GM12878 (cell line): ENCODE data around the gene NPR2. TPM values are rescaled to one million over a fixed set of nuclear protein-coding genes. Genes with fewer than 3 reads are reported as not detected.
A peak's percentile ranks its signal among the peaks of the same experiment; 100 is the strongest.

Experiments
- ATAC-seq: fragments of 200-7000 bp; cut with Tn5 transposase; 3 replicates; pipeline ENCODE4 v1.9.1; 2020; ENCODE audit warnings: mild to moderate bottlenecking, moderate library complexity
- BruUV-seq: library from RNA; stranded (reverse); fragments of 400-500 nt; replicated peaks from 2 replicates; lab custom pipeline; 2021; lab: Mats Ljungman, UMichigan
- CTCF ChIA-PET: fragments of 300-600 bp; sonication (Branson Sonifier 250); formaldehyde crosslinking; extraction: SDS; loops from one replicate; lab custom pipeline; 2021; ENCODE audit warnings: inconsistent platforms; lab: Yijun Ruan, JAX
- POLR2A ChIA-PET: fragments of 350-600 bp; formaldehyde crosslinking; extraction: SDS; loops from one replicate; lab custom pipeline; 2021; ENCODE audit warnings: inconsistent platforms; lab: Charles Lee
- RAD21 ChIA-PET: fragments of 300-600 bp; sonication (Branson Sonifier 250); formaldehyde crosslinking; loops from one replicate; lab custom pipeline; 2023; ENCODE audit warnings: antibody characterized with exemption; ENCODE audit not compliant: unreplicated experiment; lab: Charles Lee
- SMC1A ChIA-PET: fragments of 300-600 bp; sonication (Branson Sonifier 250); formaldehyde crosslinking; loops from one replicate; lab custom pipeline; 2023; ENCODE audit not compliant: unreplicated experiment, uncharacterized antibody; lab: Charles Lee
- DNase-seq: peaks from one replicate; pipeline ENCODE4 v3.0.0-alpha.2; 2011; ENCODE audit warnings: low read depth, low spot score
- FAIRE-seq: peaks from 3 replicates; lab custom pipeline; 2011; peaks lifted over from hg19 to GRCh38; lab: Jason Lieb, UNC
- H2AFZ ChIP-seq: 2 replicates; pipeline ENCODE4 v1.6.0; 2011; ENCODE audit warnings: low read depth, low read length, control low read depth; ENCODE audit not compliant: control insufficient read depth
- H3K27ac ChIP-seq: 2 replicates; pipeline ENCODE4 v1.5.1; 2011; ENCODE audit warnings: control low read depth; ENCODE audit not compliant: control insufficient read depth, insufficient read depth
- H3K27me3 ChIP-seq, 2 experiments: replicated peaks in 1 of 2; 2 replicates each; pipeline versions ENCODE4 v1.6.0 to v1.6.1; 2011; ENCODE audit warnings: low read length in 1 of 2; ENCODE audit not compliant: control insufficient read depth in 2 of 2, insufficient read depth in 2 of 2
- H3K36me3 ChIP-seq, 2 experiments: 2 replicates each; pipeline ENCODE4 v1.5.1; 2011; ENCODE audit warnings: low read length in 1 of 2; ENCODE audit not compliant: control insufficient read depth in 2 of 2, insufficient read depth in 2 of 2
- H3K4me1 ChIP-seq: 2 replicates; pipeline ENCODE4 v1.6.1; 2011; ENCODE audit warnings: mild to moderate bottlenecking, low read length, moderate library complexity, mixed read lengths; ENCODE audit not compliant: control insufficient read depth, insufficient read depth
- H3K4me2 ChIP-seq: 2 replicates; pipeline ENCODE4 v1.6.0; 2011; ENCODE audit warnings: control low read depth; ENCODE audit not compliant: control insufficient read depth, insufficient read depth
- H3K4me3 ChIP-seq: fragments of 200-600 bp; sonication (generic); 2 replicates; pipeline ENCODE4 v1.5.1; 2016
- H3K79me2 ChIP-seq: 2 replicates; pipeline ENCODE4 v1.6.0; 2011; ENCODE audit warnings: low read length; ENCODE audit not compliant: control insufficient read depth, insufficient read depth
- H3K9ac ChIP-seq: 2 replicates; pipeline ENCODE4 v1.8.0; 2011; ENCODE audit warnings: low read length, control low read depth, mixed read lengths; ENCODE audit not compliant: control insufficient read depth, insufficient read depth
- H3K9me3 ChIP-seq: replicated peaks from 3 replicates; pipeline ENCODE4 v1.5.1; 2011; ENCODE audit warnings: mild to moderate bottlenecking, low read length; ENCODE audit not compliant: control insufficient read depth, insufficient read depth
- H4K20me1 ChIP-seq: 2 replicates; pipeline ENCODE4 v1.6.0; 2011; ENCODE audit not compliant: control insufficient read depth, insufficient read depth
- HDAC2 ChIP-seq: fragments of 200-600 bp; sonication (generic); IDR thresholded peaks from 2 replicates; pipeline ENCODE4 v1.6.1; 2017
- PAX8 ChIP-seq: fragments of 450-650 bp; IDR thresholded peaks from 2 replicates; pipeline ENCODE4 v1.6.1; 2017; ENCODE audit warnings: mild to moderate bottlenecking, moderate library complexity
- PKNOX1 ChIP-seq: fragments of 450-650 bp; IDR thresholded peaks from 2 replicates; pipeline ENCODE4 v1.6.1; 2016; ENCODE audit warnings: mild to moderate bottlenecking
- PML ChIP-seq: IDR thresholded peaks from 2 replicates; pipeline ENCODE4 v1.6.1; 2012; ENCODE audit warnings: low read length, inconsistent platforms
- SMAD5 ChIP-seq: IDR thresholded peaks from 2 replicates; pipeline ENCODE4 v1.6.1; 2016; ENCODE audit warnings: antibody characterized with exemption, low read depth
- SREBF1 ChIP-seq: IDR thresholded peaks from 2 replicates; pipeline ENCODE4 v1.6.1; 2012; ENCODE audit warnings: mild to moderate bottlenecking, low read length
- USF1 ChIP-seq: IDR thresholded peaks from 2 replicates; pipeline ENCODE4 v1.6.1; 2011; ENCODE audit warnings: borderline replicate concordance, low read depth, mild to moderate bottlenecking, moderate library complexity, mixed read lengths, low read length; ENCODE audit not compliant: insufficient read depth; ENCODE audit errors: extremely low read length
- ZNF24 ChIP-seq: fragments of 450-650 bp; IDR thresholded peaks from 2 replicates; pipeline ENCODE4 v1.6.1; 2017; ENCODE audit warnings: antibody characterized with exemption, mild to moderate bottlenecking
- ZNF384 ChIP-seq: IDR thresholded peaks from 2 replicates; pipeline ENCODE4 v1.6.1; 2012; ENCODE audit warnings: low read depth, mild to moderate bottlenecking, low read length, improper control_type of control experiment, borderline replicate concordance
- WGBS: methylation state at CpG from one replicate; pipeline ENCODE4 v1.1.6; 2016; ENCODE audit warnings: low lambda C conversion rate; ENCODE audit not compliant: insufficient replicate concordance, insufficient coverage; ENCODE audit errors: missing lambda C conversion rate; 5-methylcytosine and 5-hydroxymethylcytosine counted together
- in situ Hi-C: fragments of 300-500 bp; cut with MboI; formaldehyde crosslinking; loops from 9 replicates; pipeline ENCODE4 v1.14.3; 2018; ENCODE audit warnings: mixed read lengths
- intact Hi-C: fragments of 100-400 bp; cut with micrococcal nuclease; formaldehyde crosslinking; loops from one replicate; pipeline ENCODE4 v1.14.2; 2022; ENCODE audit not compliant: unreplicated experiment
- polyA plus RNA-seq, 11 experiments: library from polyadenylated mRNA; depleted of rRNA in 4 of 11; unstranded in 6 of 11; stranded (reverse) in 5 of 11; fragments of >200 nt; fragmentation: Nextera tagmentation in 4 of 11; fragmentation: Illumina TruSeq in 1 of 11; extraction: Ambion mirVana in 4 of 11; extraction: Trizol in 1 of 11; gene quantifications; 1 replicate in 1 of 11; 2 replicates in 10 of 11; pipeline versions ENCODE4 v1.2.1 to v1.2.3, GENCODE V29; 2011 to 2016; ENCODE audit warnings: inconsistent platforms in 2 of 11, missing spikeins in 2 of 11, low read depth in 1 of 11
- total RNA-seq, 4 experiments: library from RNA; depleted of rRNA in 3 of 4; stranded (reverse); fragments of >200 nt in 3 of 4; fragmentation: Illumina TruSeq in 1 of 4; extraction: Trizol in 1 of 4; gene quantifications; 2 replicates each; pipeline versions ENCODE4 v1.2.1 to v1.2.3, GENCODE V29; 2013 to 2021
- TF ChIP-seq, protein P1 (sequence below): fragments of 450-650 bp; IDR thresholded peaks from 2 replicates; pipeline ENCODE4 v1.6.1; 2014; ENCODE audit warnings: mild to moderate bottlenecking
- TF ChIP-seq, protein P2 (sequence below): IDR thresholded peaks from 2 replicates; pipeline ENCODE4 v1.6.1; 2011; ENCODE audit warnings: low read depth, low read length, improper control_type of control experiment, borderline replicate concordance
- TF ChIP-seq, protein P3 (sequence below): fragments of 150-350 bp; IDR thresholded peaks from 2 replicates; pipeline ENCODE4 v1.6.1; 2016; ENCODE audit warnings: low read depth, low read length
- TF ChIP-seq, protein P4 (sequence below): fragments of 450-650 bp; IDR thresholded peaks from 2 replicates; pipeline ENCODE4 v1.6.1; 2017; ENCODE audit warnings: mild to moderate bottlenecking, low read depth, inconsistent platforms; ENCODE audit not compliant: poor library complexity, severe bottlenecking

NPR2 gene
- total and polyA plus RNA-seq, 10 of the 15 experiments (the other 5 are each of a cell fraction or from before 2014, with no cell fraction given), result 2.0 to 20.9 (median 6.8) TPM

DNA sequence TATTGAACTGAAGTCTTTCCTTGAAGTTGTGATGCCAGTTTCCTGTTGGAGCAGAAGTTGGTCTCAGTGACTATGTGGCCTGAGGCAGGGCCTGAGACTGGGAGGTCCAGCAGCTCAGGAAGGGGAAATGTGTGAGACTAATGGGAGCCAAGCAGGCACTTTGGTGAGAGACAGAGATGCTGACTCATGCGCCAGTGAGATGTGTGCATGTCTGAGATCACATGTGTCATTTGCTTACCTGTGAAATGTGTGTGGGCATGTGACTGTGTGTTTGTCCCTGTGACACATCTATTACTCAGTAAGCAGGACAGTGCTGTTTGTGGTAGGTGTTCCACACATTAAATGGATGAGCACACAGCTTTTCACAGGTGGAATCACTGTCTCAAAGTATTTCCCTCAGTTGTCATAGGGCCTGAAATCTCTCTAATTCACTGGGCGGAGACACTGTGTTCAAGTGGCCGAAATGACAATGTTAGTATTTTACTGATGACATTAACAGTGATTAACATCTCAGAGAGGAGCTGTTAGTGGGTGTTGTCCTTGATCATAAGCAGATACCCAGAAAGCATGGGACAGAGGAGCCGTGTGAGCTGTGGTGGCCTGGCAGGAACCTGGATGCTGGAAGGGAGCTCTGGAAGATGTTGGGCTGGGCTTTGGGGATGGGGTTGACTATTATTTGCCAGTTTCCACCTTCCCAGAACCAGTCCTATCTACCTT, 7.4 kb downstream of the NPR2 start:
- Histone ChIP-seq H3K27me3 (no peaks in the 10 kb centered on the region), H3K4me3 (no peak overlapping the region), H4K20me1 (no peaks in the 10 kb centered on the region), H3K4me1 (peaks cover 21% of the 10 kb centered on the region), H3K36me3 (peaks cover 0 to 13% of the 10 kb centered on the region in 2 experiments; a peak in 2 of 4 replicates), H2AFZ (no peak overlapping the region), H3K9me3 (no peaks in the 10 kb centered on the region), H3K27ac (no peak overlapping the region), H3K4me2 (no peak overlapping the region), H3K79me2 (no peaks in the 10 kb centered on the region), H3K9ac (no peak overlapping the region)
- in situ Hi-C loops, result no loop called here
- ATAC-seq (peak; percentile 56), DNase-seq (no peak), FAIRE-seq (no peak)
- intact Hi-C loops, result no loop called here
- ChIA-PET RAD21 (interaction anchor here (1.1 kb wide), 1 partner anchor 60 kb away, joined by 3 read pairs; no protein-coding TSS in a partner anchor), POLR2A (interaction anchor here (1.8 kb wide), 1 partner anchor 15 kb away, joined by 5 read pairs; the partner anchor contains the start of gene HINT2), SMC1A (no interaction called here), CTCF (interaction anchor here (0.7 to 1.7 kb wide), 6 partner anchors 9 to 84 kb away, joined by 3 to 6 read pairs (median 4); partner anchors contain the start of genes HINT2 and SPAG8)
- 97% methylated on average over 4 of the region's 4 CpGs for WGBS
- no TSS peak for BruUV-seq
- TF ChIP-seq, protein P1, sequence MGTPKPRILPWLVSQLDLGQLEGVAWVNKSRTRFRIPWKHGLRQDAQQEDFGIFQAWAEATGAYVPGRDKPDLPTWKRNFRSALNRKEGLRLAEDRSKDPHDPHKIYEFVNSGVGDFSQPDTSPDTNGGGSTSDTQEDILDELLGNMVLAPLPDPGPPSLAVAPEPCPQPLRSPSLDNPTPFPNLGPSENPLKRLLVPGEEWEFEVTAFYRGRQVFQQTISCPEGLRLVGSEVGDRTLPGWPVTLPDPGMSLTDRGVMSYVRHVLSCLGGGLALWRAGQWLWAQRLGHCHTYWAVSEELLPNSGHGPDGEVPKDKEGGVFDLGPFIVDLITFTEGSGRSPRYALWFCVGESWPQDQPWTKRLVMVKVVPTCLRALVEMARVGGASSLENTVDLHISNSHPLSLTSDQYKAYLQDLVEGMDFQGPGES, result no peak
- TF ChIP-seq PML (no peak), SREBF1 (no peak), SMAD5 (no peak), USF1 (peak; percentile 21), PAX8 (no peak), PKNOX1 (no peak), HDAC2 (no peak), ZNF384 (no peak), ZNF24 (no peak)
- TF ChIP-seq, protein P2, sequence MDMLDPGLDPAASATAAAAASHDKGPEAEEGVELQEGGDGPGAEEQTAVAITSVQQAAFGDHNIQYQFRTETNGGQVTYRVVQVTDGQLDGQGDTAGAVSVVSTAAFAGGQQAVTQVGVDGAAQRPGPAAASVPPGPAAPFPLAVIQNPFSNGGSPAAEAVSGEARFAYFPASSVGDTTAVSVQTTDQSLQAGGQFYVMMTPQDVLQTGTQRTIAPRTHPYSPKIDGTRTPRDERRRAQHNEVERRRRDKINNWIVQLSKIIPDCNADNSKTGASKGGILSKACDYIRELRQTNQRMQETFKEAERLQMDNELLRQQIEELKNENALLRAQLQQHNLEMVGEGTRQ, result peak; percentile 35; the same call in 1 of the 2 replicates
- TF ChIP-seq, protein P3, sequence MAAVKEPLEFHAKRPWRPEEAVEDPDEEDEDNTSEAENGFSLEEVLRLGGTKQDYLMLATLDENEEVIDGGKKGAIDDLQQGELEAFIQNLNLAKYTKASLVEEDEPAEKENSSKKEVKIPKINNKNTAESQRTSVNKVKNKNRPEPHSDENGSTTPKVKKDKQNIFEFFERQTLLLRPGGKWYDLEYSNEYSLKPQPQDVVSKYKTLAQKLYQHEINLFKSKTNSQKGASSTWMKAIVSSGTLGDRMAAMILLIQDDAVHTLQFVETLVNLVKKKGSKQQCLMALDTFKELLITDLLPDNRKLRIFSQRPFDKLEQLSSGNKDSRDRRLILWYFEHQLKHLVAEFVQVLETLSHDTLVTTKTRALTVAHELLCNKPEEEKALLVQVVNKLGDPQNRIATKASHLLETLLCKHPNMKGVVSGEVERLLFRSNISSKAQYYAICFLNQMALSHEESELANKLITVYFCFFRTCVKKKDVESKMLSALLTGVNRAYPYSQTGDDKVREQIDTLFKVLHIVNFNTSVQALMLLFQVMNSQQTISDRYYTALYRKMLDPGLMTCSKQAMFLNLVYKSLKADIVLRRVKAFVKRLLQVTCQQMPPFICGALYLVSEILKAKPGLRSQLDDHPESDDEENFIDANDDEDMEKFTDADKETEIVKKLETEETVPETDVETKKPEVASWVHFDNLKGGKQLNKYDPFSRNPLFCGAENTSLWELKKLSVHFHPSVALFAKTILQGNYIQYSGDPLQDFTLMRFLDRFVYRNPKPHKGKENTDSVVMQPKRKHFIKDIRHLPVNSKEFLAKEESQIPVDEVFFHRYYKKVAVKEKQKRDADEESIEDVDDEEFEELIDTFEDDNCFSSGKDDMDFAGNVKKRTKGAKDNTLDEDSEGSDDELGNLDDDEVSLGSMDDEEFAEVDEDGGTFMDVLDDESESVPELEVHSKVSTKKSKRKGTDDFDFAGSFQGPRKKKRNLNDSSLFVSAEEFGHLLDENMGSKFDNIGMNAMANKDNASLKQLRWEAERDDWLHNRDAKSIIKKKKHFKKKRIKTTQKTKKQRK, result no peak
- TF ChIP-seq, protein P4, sequence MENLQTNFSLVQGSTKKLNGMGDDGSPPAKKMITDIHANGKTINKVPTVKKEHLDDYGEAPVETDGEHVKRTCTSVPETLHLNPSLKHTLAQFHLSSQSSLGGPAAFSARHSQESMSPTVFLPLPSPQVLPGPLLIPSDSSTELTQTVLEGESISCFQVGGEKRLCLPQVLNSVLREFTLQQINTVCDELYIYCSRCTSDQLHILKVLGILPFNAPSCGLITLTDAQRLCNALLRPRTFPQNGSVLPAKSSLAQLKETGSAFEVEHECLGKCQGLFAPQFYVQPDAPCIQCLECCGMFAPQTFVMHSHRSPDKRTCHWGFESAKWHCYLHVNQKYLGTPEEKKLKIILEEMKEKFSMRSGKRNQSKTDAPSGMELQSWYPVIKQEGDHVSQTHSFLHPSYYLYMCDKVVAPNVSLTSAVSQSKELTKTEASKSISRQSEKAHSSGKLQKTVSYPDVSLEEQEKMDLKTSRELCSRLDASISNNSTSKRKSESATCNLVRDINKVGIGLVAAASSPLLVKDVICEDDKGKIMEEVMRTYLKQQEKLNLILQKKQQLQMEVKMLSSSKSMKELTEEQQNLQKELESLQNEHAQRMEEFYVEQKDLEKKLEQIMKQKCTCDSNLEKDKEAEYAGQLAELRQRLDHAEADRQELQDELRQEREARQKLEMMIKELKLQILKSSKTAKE, result peak; percentile 33
